SU-DHL-6 (cell line): ENCODE data around the gene WDR48.

Experiments
- CTCF ChIP-seq: fragments of 200-600 bp; sonication (generic); IDR thresholded peaks from one replicate; pipeline ENCODE4 v1.5.1; 2017; ENCODE audit warnings: antibody characterized with exemption, mild to moderate bottlenecking, low read length, moderate library complexity; ENCODE audit not compliant: insufficient read depth, poor library complexity, severe bottlenecking
- EZH2phosphoT487 ChIP-seq: fragments of 200-600 bp; sonication (generic), shearing (Covaris generic); conservative IDR thresholded peaks from 2 replicates; pipeline ENCODE4 v1.6.1; 2018; ENCODE audit warnings: mild to moderate bottlenecking, antibody characterized with exemption, low read length, moderate library complexity, mixed read lengths

DNA sequence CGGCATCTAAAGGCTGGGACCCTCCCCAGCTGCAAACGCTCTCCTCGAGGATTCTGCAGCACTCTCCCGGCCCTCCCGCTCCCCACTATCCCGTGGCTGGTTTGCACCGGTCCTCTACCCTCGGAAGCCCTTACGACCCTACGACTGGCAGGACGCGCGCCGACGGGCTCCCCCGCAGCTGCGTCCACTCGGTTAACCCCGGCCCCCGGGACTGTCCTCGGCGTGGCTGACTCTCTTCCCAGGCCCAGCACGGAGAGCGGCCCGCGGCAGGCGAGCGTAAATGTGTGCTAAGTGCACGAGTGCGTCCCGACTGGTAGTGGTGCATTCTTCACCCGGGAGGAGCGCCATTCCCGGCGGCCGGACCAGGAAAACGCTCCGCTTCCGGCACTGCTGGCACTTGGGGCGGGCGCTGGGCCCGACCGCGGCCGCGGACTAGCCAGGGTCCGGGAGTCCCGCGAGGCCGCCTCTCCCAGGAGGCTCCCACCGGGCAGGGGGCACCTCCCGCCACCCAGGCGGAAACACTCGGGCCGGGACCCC lies 55.1 kb downstream of the WDR48 start:
- TF ChIP-seq CTCF (no peak), EZH2phosphoT487 (no peak)
